DMS 273 (cell line): ENCODE measurements around the gene TGFBRAP1.
A peak's percentile ranks its signal among the peaks of the same experiment; 100 is the strongest.

ENCODE experiments used
- DNase-seq: peaks from one replicate; lab custom pipeline; 2025; ENCODE audit not compliant: unreplicated experiment; lab: John Stamatoyannopoulos, UW

The TGFBRAP1 gene

GRCh38 chr2:105321875-105322646 is 7.5 kb downstream of the TGFBRAP1 start:
- no peak for DNase-seq

- peak; percentile 15 for DNase-seq
Observed at GRCh38 chr2:105320651-105321215, 8.8 kb downstream of the TGFBRAP1 start.

- DNase-seq: no peak
Observed at GRCh38 chr2:105317937-105318336, 11.6 kb downstream of the TGFBRAP1 start.

- no peak for DNase-seq
Observed at GRCh38 chr2:105315314-105315713, 14.2 kb downstream of the TGFBRAP1 start.

- no peak for DNase-seq
Observed at GRCh38 chr2:105313877-105314276, 15.7 kb downstream of the TGFBRAP1 start.

GRCh38 chr2:105309147-105309545 is 20.4 kb downstream of the TGFBRAP1 start:
- DNase-seq: no peak

- no peak for DNase-seq
Observed at GRCh38 chr2:105308382-105309146, 21.0 kb downstream of the TGFBRAP1 start.

GRCh38 chr2:105307962-105308361 is 21.6 kb downstream of the TGFBRAP1 start:
- DNase-seq: no peak

GRCh38 chr2:105307550-105307949 is 22.0 kb downstream of the TGFBRAP1 start:
- no peak for DNase-seq

- DNase-seq: no peak
Observed at GRCh38 chr2:105307146-105307545, 22.4 kb downstream of the TGFBRAP1 start.

GRCh38 chr2:105301646-105302045 is 27.9 kb downstream of the TGFBRAP1 start:
- no peak for DNase-seq

GRCh38 chr2:105299290-105299689 is 30.2 kb downstream of the TGFBRAP1 start:
- DNase-seq: peak; percentile 22

- no peak for DNase-seq
Observed at GRCh38 chr2:105298017-105298416, 31.5 kb downstream of the TGFBRAP1 start.

- DNase-seq: no peak
Observed at GRCh38 chr2:105297216-105297615, 32.3 kb downstream of the TGFBRAP1 start.

GRCh38 chr2:105296017-105296611 is 33.4 kb downstream of the TGFBRAP1 start:
- no peak for DNase-seq

- peak; percentile 75 for DNase-seq
Observed at GRCh38 chr2:105294844-105295481, 34.6 kb downstream of the TGFBRAP1 start.

GRCh38 chr2:105294046-105294445 is 35.5 kb downstream of the TGFBRAP1 start:
- DNase-seq: no peak

GRCh38 chr2:105291981-105292380 is 37.6 kb downstream of the TGFBRAP1 start:
- no peak for DNase-seq

GRCh38 chr2:105290981-105291660 is 38.4 kb downstream of the TGFBRAP1 start:
- DNase-seq: no peak

GRCh38 chr2:105288133-105288532 is 41.4 kb downstream of the TGFBRAP1 start:
- DNase-seq: no peak

GRCh38 chr2:105287692-105288091 is 41.8 kb downstream of the TGFBRAP1 start:
- DNase-seq: peak; percentile 44
